ENCODE results near the gene LRRC71.

GRCh38 chr1:156906206-156906906 is 14.1 kb upstream of the LRRC71 start:
- TF ChIP-seq CTCF (IDR thresholded peaks at IDR 0.05) (no peak), ZFX (IDR thresholded peaks at IDR 0.05; ENCODE audit: borderline replicate concordance) (no peak)

All from 22Rv1 (cell line).